ENCODE results near the gene TRAIP. TPM values are rescaled to one million over a fixed set of nuclear protein-coding genes. Genes with fewer than 3 reads are reported as not detected.

TRAIP gene
- total and polyA plus RNA-seq, 9 donors = 1.8 to 4.5 (median 2.8) TPM

GRCh38 chr3:49867871-49868321, 11.5 kb upstream of the TRAIP start:
- WGBS, 3 donors = 7 to 9% (median 8%) methylated on average over 7 of the region's 7 CpGs
- Histone ChIP-seq H3K4me1 (ENCODE audit: insufficient read depth) (no peaks in the 10 kb centered on the region), H3K9me3 (no peaks in the 10 kb centered on the region), H3K27ac (no peak overlapping the region), H3K4me3 (no peak overlapping the region), H3K27me3 (no peaks in the 10 kb centered on the region), H3K36me3 (no peaks in the 10 kb centered on the region)
- no peak for DNase-seq
- TF ChIP-seq POLR2A (IDR thresholded peaks at IDR 0.05) (no peak), CTCF (IDR thresholded peaks at IDR 0.05) (no peak), EP300 (IDR thresholded peaks at IDR 0.05) (no peak)
- intact Hi-C loops (cut with DNase I) = loop anchor here in 1 of 4 donors (10.0 kb wide), 1 partner anchor 157 kb away; no protein-coding TSS in a partner anchor

GRCh38 chr3:49867400-49867799, 11.0 kb upstream of the TRAIP start:
- Histone ChIP-seq H3K4me3 (no peak overlapping the region), H3K27ac (no peak overlapping the region), H3K9me3 (no peaks in the 10 kb centered on the region), H3K36me3 (no peaks in the 10 kb centered on the region), H3K27me3 (no peaks in the 10 kb centered on the region), H3K4me1 (ENCODE audit: insufficient read depth) (no peaks in the 10 kb centered on the region)
- no peak for TF ChIP-seq POLR2A (IDR thresholded peaks at IDR 0.05)
- TF ChIP-seq CTCF (IDR thresholded peaks at IDR 0.05) = no peak
- TF ChIP-seq EP300 (IDR thresholded peaks at IDR 0.05) = no peak
- DNase-seq = no peak
- 79 to 90% (median 80%) methylated on average over 1 of the region's 1 CpG for whole genome bisulfite sequencing, 3 donors
- intact Hi-C loops (cut with DNase I) = loop anchor here in 1 of 4 donors (10.0 kb wide), 1 partner anchor 157 kb away; no protein-coding TSS in a partner anchor

GRCh38 chr3:49865198-49865784, 8.9 kb upstream of the TRAIP start:
- no peaks in the 10 kb centered on the region for H3K4me1 ChIP-seq (ENCODE audit: insufficient read depth)
- no peaks in the 10 kb centered on the region for H3K27me3 ChIP-seq
- no peak for DNase-seq
- H3K27ac ChIP-seq = no peak overlapping the region
- no peak overlapping the region for H3K4me3 ChIP-seq
- 35 to 48% (median 45%) methylated on average over 6 to 7 of the region's 7 CpGs for WGBS, 3 donors
- no peak for TF ChIP-seq POLR2A (IDR thresholded peaks at IDR 0.05)
- TF ChIP-seq EP300 (IDR thresholded peaks at IDR 0.05) = no peak
- TF ChIP-seq CTCF (IDR thresholded peaks at IDR 0.05) = no peak
- H3K9me3 ChIP-seq = no peaks in the 10 kb centered on the region
- H3K36me3 ChIP-seq = no peaks in the 10 kb centered on the region
- intact Hi-C loops (cut with DNase I) = loop anchor here in 1 of 4 donors (10.0 kb wide), 1 partner anchor 160 kb away; no protein-coding TSS in a partner anchor

- TF ChIP-seq EP300 (IDR thresholded peaks at IDR 0.05) (no peak), CTCF (IDR thresholded peaks at IDR 0.05) (no peak), POLR2A (IDR thresholded peaks at IDR 0.05) (no peak)
- DNase-seq = no peak
- no peaks in the 10 kb centered on the region for H3K36me3 ChIP-seq
- H3K27me3 ChIP-seq = no peaks in the 10 kb centered on the region
- WGBS, 3 donors = 56 to 60% (median 59%) methylated on average over 5 of the region's 5 CpGs
- no peaks in the 10 kb centered on the region for H3K9me3 ChIP-seq
- H3K4me3 ChIP-seq = no peak overlapping the region
- no peak overlapping the region for H3K27ac ChIP-seq
- no peaks in the 10 kb centered on the region for H3K4me1 ChIP-seq (ENCODE audit: insufficient read depth)
- intact Hi-C loops (cut with DNase I) = loop anchor here in 1 of 4 donors (10.0 kb wide), 1 partner anchor 160 kb away; no protein-coding TSS in a partner anchor
These were observed 8.1 kb upstream of the TRAIP start for GRCh38 chr3:49864505-49864904.
